ENCODE measurements around the gene ADGB.
"Not testable (repeated sequence)": the region's sequence is repeated elsewhere in the genome, so short reads cannot be mapped to it uniquely, and the experiment has no call there.

ADGB gene

GRCh38 chr6:146598772-146599405 is at the start of gene ADGB:
Gene ADGB (plus strand): TSS chr6:146598972. CDS start chr6:146599041, 69 bp downstream.
- DNase-seq (ENCODE audit: low read depth in 1 of 2, low spot score in 1 of 2) = no peak

DNA sequence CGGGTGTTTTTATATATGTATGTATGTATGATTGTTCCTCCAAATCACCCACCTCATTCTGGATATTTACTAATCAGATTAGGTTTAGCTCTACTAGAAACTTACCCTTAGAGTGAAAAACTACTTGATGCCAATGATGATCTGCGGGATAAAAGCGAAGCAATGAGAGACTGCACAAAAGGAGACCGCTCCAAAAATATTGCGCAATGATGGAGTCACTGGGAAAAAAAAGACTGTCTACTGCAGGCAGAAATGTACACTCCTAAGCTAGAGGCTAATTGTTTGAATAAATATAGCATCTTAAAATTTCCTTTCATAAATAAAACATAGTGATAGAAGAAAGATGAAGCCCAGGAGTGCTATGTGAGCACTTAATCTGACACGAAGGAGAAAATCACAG is 47.9 kb upstream of the ADGB start:
- DNase-seq (ENCODE audit: low read depth in 1 of 2, low spot score in 1 of 2) = no peak

- DNase-seq (ENCODE audit: low read depth in 1 of 2, low spot score in 1 of 2) = no peak
Observed at GRCh38 chr6:146551545-146551944, 47.2 kb upstream of the ADGB start.

- DNase-seq (ENCODE audit: low read depth in 1 of 2, low spot score in 1 of 2) = no peak
Observed at GRCh38 chr6:146553377-146554135, 45.2 kb upstream of the ADGB start.

- DNase-seq (ENCODE audit: low read depth in 1 of 2, low spot score in 1 of 2) = no peak
Observed at GRCh38 chr6:146560607-146561006, 38.2 kb upstream of the ADGB start.

DNA sequence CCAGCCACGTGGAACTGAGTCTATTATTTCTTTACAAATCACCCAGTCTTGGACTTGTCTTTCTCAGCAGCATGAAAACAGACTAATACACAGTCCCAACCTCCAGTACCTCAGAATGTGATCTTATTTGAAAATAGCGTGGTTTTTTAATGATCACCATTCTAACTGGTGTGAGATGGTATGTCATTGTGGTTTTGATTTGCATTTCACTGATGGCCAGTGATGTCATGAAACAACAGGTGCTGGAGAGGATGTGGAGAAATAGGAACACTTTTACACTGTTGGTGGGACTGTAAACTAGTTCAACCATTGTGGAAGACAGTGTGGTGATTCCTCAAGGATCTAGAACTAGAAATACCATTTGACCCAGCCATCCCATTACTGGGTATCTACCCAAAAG is 32.1 kb upstream of the ADGB start:
- not testable (repeated sequence) for DNase-seq (ENCODE audit: low read depth in 1 of 2, low spot score in 1 of 2)

- DNase-seq (ENCODE audit: low read depth in 1 of 2, low spot score in 1 of 2) = not testable (repeated sequence)
Observed at GRCh38 chr6:146568619-146569018, 30.2 kb upstream of the ADGB start.

- no peak for DNase-seq (ENCODE audit: low read depth in 1 of 2, low spot score in 1 of 2)
Observed at GRCh38 chr6:146574211-146574610, 24.6 kb upstream of the ADGB start.

GRCh38 chr6:146578054-146578453 is 20.7 kb upstream of the ADGB start:
- no peak for DNase-seq (ENCODE audit: low read depth in 1 of 2, low spot score in 1 of 2)

- DNase-seq (ENCODE audit: low read depth in 1 of 2, low spot score in 1 of 2) = no peak
Observed at GRCh38 chr6:146581968-146582367, 16.8 kb upstream of the ADGB start.

DNA sequence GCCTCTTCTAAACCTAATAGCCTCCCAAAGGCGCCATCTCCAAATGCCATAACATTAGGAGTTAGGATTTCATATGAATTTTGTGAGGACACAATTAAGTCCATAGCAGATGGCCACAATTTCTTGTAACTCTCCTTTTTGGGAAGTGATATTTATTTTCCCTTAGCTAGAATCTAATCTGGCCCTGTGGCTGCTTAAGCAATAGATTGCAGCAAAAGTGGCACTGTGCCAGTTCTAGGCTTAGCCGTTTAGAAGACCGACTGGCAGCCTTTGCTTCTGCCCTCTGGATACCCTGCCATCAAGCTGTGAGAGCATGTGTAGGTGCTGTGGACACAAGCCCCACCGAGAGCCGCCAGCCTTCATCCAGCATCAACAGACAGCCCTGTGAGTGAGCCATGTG is 15.9 kb upstream of the ADGB start:
- no peak for DNase-seq (ENCODE audit: low read depth in 1 of 2, low spot score in 1 of 2)

GRCh38 chr6:146583966-146584365 is 14.8 kb upstream of the ADGB start:
- DNase-seq (ENCODE audit: low read depth in 1 of 2, low spot score in 1 of 2) = no peak

DNA sequence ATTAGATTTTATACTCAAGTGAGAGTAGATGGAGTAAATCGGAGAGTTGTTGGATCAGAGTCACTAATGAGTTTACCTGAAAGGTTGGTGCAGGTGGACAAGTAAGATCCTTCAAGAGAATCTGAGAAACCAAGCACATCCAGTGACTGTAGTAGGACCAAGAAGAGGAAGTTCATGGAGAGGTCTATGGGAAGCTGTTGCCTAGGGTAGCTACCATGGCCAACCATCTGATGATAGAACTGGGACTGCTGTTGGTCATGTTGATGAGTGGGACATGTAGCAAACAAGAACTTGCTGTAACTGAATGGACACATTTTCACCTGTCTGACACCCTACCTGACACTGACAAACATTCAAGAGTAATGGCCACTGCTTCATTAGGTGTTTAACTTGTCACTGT is 11.3 kb upstream of the ADGB start:
- no peak for DNase-seq (ENCODE audit: low read depth in 1 of 2, low spot score in 1 of 2)

GRCh38 chr6:146590492-146590891 is 8.3 kb upstream of the ADGB start:
- no peak for DNase-seq (ENCODE audit: low read depth in 1 of 2, low spot score in 1 of 2)

DNA sequence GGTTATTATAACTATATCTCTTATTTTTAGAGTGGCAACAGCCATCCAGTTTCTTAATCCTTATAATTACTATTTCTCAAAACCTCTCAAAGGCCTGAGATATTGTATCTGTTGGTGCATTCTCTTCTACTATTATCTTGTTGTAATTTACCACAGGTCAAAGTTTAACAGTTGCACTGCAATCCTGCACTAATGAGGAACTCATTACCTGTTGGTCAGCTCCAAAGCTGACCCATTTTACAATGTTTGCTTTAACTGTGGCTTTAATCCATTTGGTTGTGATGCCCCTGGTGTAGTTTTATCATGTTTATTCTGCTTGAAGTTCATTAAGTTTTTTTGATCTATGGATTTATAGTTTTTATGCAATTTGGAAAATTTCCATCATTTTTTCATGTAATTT is 6.3 kb upstream of the ADGB start:
- no peak for DNase-seq (ENCODE audit: low read depth in 1 of 2, low spot score in 1 of 2)

DNA sequence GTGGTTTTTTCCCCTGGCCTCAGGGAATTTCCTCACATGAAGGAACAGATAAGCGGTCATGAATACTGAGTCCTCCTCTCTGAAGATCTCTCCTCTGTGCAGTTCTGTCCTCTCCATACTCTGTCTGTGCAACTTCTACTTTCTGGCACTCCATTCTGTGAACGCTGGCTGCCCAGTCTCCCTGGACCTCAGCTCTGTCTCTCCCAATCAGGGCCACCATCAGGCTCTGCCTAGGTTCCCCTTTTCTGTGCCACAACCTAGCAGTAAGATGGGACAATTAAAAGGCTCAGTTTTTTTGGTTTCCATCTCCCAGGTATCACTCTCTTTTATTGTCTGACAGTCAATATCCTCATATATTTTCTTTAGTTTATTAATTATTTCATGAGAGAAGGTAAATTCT is 4.8 kb upstream of the ADGB start:
- no peak for DNase-seq (ENCODE audit: low read depth in 1 of 2, low spot score in 1 of 2)

DNA sequence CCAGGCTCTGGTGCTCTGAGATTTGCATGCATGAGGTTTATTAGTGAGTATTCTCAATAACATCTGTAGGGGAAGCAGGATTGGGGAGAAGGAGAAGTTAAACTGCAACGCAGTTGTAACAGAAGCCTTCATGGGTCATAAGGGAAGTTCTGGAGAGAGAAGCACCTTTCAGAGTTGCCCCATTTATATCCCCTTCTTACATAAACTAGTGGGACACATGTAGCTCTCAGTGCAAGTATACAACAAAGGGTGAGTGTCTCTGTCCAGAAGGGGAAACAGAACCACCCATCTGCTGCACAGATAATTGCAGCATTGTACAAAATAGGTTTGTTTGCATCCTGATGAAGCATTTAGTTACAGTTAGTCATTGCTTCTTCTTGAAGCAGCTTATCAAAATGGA is 4.3 kb upstream of the ADGB start:
- no peak for DNase-seq (ENCODE audit: low read depth in 1 of 2, low spot score in 1 of 2)

DNA sequence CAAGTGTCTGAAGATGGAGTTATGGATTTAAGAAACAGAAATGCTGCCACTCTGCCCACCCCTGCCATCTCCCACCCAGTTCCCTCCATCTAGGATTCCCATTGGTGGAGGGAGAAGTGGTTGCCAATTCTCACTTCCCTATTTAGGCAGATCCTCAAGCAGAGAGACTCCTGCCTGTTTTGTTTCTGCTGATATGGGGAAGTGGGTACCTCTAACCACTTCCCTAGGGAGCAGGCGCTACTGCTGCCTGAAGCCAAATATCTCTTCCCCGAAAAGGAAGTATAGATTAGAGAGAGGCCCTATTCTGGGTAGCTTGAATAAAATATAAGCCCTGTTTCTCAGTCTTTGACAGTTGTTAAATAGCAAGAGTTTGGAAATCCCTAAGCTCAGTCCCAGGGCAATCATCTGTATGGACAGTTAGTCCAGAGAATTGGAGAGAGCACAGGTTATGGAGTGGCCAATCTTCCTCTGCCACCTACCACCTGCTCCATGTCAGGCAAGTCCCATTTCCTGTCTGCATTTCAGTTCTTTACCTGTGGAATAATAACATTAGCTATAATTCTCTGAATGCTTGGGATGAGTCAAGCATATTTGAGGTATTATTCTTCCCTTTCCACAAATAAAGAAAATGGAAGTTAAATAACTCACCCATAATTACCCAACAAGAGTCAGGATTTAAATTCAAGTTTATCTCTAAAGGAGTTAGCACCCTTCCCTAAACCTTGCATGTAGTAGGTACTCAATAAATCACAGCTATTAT is 2.6 kb upstream of the ADGB start:
- no peak for DNase-seq (ENCODE audit: low read depth in 1 of 2, low spot score in 1 of 2)

DNA sequence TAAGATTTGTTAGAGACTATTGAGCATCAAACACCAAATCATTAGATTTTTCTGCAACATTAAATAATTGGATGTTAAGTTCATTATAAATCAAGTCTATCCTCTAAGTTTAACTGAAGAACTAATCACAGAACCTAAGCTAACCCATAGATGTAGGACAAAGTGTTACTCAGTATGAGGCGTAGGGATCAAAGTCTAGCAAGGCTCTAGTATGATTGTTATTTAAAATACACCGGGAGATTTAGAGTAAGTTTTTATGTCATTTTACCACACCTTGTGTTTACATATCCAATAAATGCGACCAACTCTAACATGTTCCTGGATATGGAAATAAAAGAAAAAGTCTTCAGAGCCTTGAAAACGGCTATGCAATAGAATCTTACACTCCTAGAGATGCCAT is 2.6 kb downstream of the ADGB start:
- no peak for DNase-seq (ENCODE audit: low read depth in 1 of 2, low spot score in 1 of 2)

GRCh38 chr6:146602526-146602925 is 3.8 kb downstream of the ADGB start:
- DNase-seq (ENCODE audit: low read depth in 1 of 2, low spot score in 1 of 2) = no peak

GRCh38 chr6:146613947-146614346 is 15.2 kb downstream of the ADGB start:
- DNase-seq (ENCODE audit: low read depth in 1 of 2, low spot score in 1 of 2) = no peak

- no peak for DNase-seq (ENCODE audit: low read depth in 1 of 2, low spot score in 1 of 2)
Observed at GRCh38 chr6:146620655-146621054, 21.9 kb downstream of the ADGB start.

Data from activated T-helper 1 cell treated with anti-CD3 and anti-CD28 coated beads, Interleukin-2, amount 50 U/mL, for 16 hours (primary cell).